ENCODE data around the gene ADAMTS10. TPM values are rescaled to one million over a fixed set of nuclear protein-coding genes. Genes with fewer than 3 reads are reported as not detected.

ADAMTS10 gene
- total RNA-seq, 1 experiment from 2014 or later: 26.5 TPM

DNA sequence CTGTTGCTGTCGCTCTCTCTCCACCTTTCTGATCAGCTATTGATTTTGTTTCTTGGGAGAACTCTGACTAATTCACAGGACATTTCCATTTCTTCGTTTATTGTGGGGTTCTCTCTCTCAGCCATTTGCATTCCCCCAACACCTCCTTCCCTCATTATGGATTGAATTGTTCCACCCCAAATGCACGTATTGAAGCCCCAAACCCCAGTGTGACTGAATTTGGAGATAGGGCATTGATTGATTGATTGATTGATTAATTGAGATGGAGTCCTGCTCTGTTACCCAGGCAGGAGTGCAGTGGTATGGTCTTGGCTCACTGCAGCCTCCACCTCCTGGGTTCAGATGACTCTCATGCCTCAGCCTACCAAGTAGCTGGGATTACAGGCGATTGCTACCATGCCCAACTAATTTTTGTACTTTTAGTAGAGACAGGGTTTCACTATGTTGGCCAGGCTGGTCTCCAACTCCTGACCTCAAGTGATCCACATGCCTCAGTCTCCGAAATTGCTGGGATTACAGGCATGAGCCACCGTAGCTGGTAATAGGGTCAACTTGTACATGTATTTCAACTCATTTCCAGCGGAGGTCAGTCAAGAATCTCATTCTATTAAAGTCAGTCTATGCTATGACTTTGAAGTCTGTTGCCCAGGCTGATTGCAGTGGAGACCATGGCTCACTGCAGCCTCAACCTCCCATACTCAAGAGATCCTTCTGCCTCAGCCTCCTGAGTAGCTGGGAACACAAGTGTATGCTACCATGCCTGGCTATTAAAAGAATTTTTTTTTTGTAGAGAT is 33.5 kb upstream of the ADAMTS10 start:
- H2AK5ac ChIP-seq (ENCODE audit: insufficient read length, low read length): no peak overlapping the region
- H3K36me3 Mint-ChIP-seq (ENCODE audit: insufficient read depth in 1 of 3, low read depth in 3 of 3): no peaks in the 10 kb centered on the region; a peak in 1 of 7 replicates
- no peak overlapping the region for H3K18ac ChIP-seq (ENCODE audit: insufficient read length, low read depth, low read length)
- no peaks in the 10 kb centered on the region for H3K79me1 ChIP-seq (ENCODE audit: insufficient read depth, low read depth, low read length, poor library complexity, severe bottlenecking)
- H3K27ac ChIP-seq (ENCODE audit: insufficient read length, low read depth, low read length): no peak overlapping the region
- no peak overlapping the region for H3K23ac ChIP-seq (ENCODE audit: insufficient read length, low read depth, low read length)
- no peaks in the 10 kb centered on the region for H3K27me3 ChIP-seq (ENCODE audit: insufficient read depth, low read length)
- peaks cover 3 to 16% of the 10 kb centered on the region in 2 experiments; a peak in 4 of 5 replicates for H3K9me3 Mint-ChIP-seq
- H3K4me1 ChIP-seq (ENCODE audit: insufficient read depth, low read length): no peaks in the 10 kb centered on the region
- H3T11ph ChIP-seq (ENCODE audit: low read length): no peak overlapping the region
- TF ChIP-seq, protein P1, sequence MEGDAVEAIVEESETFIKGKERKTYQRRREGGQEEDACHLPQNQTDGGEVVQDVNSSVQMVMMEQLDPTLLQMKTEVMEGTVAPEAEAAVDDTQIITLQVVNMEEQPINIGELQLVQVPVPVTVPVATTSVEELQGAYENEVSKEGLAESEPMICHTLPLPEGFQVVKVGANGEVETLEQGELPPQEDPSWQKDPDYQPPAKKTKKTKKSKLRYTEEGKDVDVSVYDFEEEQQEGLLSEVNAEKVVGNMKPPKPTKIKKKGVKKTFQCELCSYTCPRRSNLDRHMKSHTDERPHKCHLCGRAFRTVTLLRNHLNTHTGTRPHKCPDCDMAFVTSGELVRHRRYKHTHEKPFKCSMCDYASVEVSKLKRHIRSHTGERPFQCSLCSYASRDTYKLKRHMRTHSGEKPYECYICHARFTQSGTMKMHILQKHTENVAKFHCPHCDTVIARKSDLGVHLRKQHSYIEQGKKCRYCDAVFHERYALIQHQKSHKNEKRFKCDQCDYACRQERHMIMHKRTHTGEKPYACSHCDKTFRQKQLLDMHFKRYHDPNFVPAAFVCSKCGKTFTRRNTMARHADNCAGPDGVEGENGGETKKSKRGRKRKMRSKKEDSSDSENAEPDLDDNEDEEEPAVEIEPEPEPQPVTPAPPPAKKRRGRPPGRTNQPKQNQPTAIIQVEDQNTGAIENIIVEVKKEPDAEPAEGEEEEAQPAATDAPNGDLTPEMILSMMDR (conservative IDR thresholded peaks at IDR 0.05): no peak
- peaks cover 31% of the 10 kb centered on the region for H3K27me3 Mint-ChIP-seq (ENCODE audit: low read depth)
- no peak overlapping the region for H3K9ac ChIP-seq (ENCODE audit: extremely low read depth, insufficient read length, low read length)
- WGBS (ENCODE audit: extremely low coverage, insufficient read length, low lambda C conversion rate): no CpG with 5 or more reads among the region's 7 CpGs
- H3K27ac Mint-ChIP-seq: no peak overlapping the region
- no peak overlapping the region for H3K56ac ChIP-seq (ENCODE audit: insufficient read length, low read depth, low read length)
- no peak overlapping the region for H2BK20ac ChIP-seq (ENCODE audit: low read depth, low read length, poor library complexity, severe bottlenecking)
- H2BK15ac ChIP-seq (ENCODE audit: low read depth, low read length): no peak overlapping the region
- DNase-seq: no peak
- no peaks in the 10 kb centered on the region for H3K79me2 ChIP-seq (ENCODE audit: insufficient read depth, low read length)
- no peak overlapping the region for H4K5ac ChIP-seq (ENCODE audit: insufficient read length, low read depth, low read length)
- H4K91ac ChIP-seq (ENCODE audit: insufficient read length, low read depth, low read length): no peak overlapping the region
- no peak overlapping the region for H3K14ac ChIP-seq (ENCODE audit: insufficient read depth, low read length)
- no peak overlapping the region for H3K4ac ChIP-seq (ENCODE audit: low read depth, low read length)
- no peak overlapping the region for H2BK120ac ChIP-seq (ENCODE audit: low read depth, low read length, poor library complexity, severe bottlenecking)
- H3K9me3 ChIP-seq (ENCODE audit: control insufficient read depth, low read depth, low read length): no peaks in the 10 kb centered on the region
- no peaks in the 10 kb centered on the region for H3K23me2 ChIP-seq (ENCODE audit: insufficient read length, low read depth, low read length, poor library complexity, severe bottlenecking)
- no peak overlapping the region for H3K4me2 ChIP-seq (ENCODE audit: insufficient read depth, insufficient read length, low read length)
- H2AFZ ChIP-seq (ENCODE audit: low read length): no peak overlapping the region
- H4K20me1 ChIP-seq (ENCODE audit: control insufficient read depth, insufficient read depth, insufficient read length): no peaks in the 10 kb centered on the region
- no peak overlapping the region for H2BK12ac ChIP-seq (ENCODE audit: insufficient read length, low read depth, low read length)
- H4K8ac ChIP-seq (replicated peaks; ENCODE audit: insufficient read length, low read depth, low read length): no peak overlapping the region
- H3K4me1 Mint-ChIP-seq: peaks cover 10 to 15% of the 10 kb centered on the region in 2 experiments
- no peak overlapping the region for H3K4me3 Mint-ChIP-seq
- H2BK5ac ChIP-seq (ENCODE audit: insufficient read length, low read length): no peak overlapping the region

Measured in H9 (cell line).